GM19023 (cell line): ENCODE data around the gene CNTNAP1.

ENCODE experiments used
- ATAC-seq: cut with Tn5 transposase; IDR thresholded peaks from one replicate; pipeline ENCODE4 v1.9.1; 2021; ENCODE audit warnings: mild to moderate bottlenecking, moderate library complexity; ENCODE audit not compliant: unreplicated experiment

Gene CNTNAP1

GRCh38 chr17:42683407-42684034, 1.2 kb downstream of the CNTNAP1 start:
- ATAC-seq: no peak

- no peak for ATAC-seq
Observed at GRCh38 chr17:42684929-42685556, 2.7 kb downstream of the CNTNAP1 start.

- ATAC-seq: no peak
Observed at GRCh38 chr17:42685831-42686230, 3.5 kb downstream of the CNTNAP1 start.

GRCh38 chr17:42686520-42687128, 4.3 kb downstream of the CNTNAP1 start:
- no peak for ATAC-seq

- ATAC-seq: no peak
Observed at GRCh38 chr17:42687707-42688320, 5.5 kb downstream of the CNTNAP1 start.

GRCh38 chr17:42690596-42690995, 8.3 kb downstream of the CNTNAP1 start:
- ATAC-seq: no peak

GRCh38 chr17:42691021-42691545, 8.8 kb downstream of the CNTNAP1 start:
- ATAC-seq: no peak

GRCh38 chr17:42692489-42692888, 10.2 kb downstream of the CNTNAP1 start:
- ATAC-seq: no peak

- no peak for ATAC-seq
Observed at GRCh38 chr17:42694524-42694923, 12.2 kb downstream of the CNTNAP1 start.

GRCh38 chr17:42695500-42695899, 13.2 kb downstream of the CNTNAP1 start:
- no peak for ATAC-seq

GRCh38 chr17:42697108-42697811, 14.9 kb downstream of the CNTNAP1 start:
- no peak for ATAC-seq

- no peak for ATAC-seq
Observed at GRCh38 chr17:42698736-42699414, 16.5 kb downstream of the CNTNAP1 start.

- no peak for ATAC-seq
Observed at GRCh38 chr17:42699415-42699740, 17.0 kb downstream of the CNTNAP1 start.

- no peak for ATAC-seq
Observed at GRCh38 chr17:42700586-42701289, 18.4 kb downstream of the CNTNAP1 start.

GRCh38 chr17:42702446-42702845, 20.1 kb downstream of the CNTNAP1 start:
- no peak for ATAC-seq

- ATAC-seq: peak; percentile 16
Observed at GRCh38 chr17:42704490-42704836, 22.1 kb downstream of the CNTNAP1 start.

GRCh38 chr17:42704837-42705494, 22.6 kb downstream of the CNTNAP1 start:
- peak; percentile 74 for ATAC-seq

GRCh38 chr17:42706732-42707131, 24.4 kb downstream of the CNTNAP1 start:
- no peak for ATAC-seq

GRCh38 chr17:42708588-42708987, 26.3 kb downstream of the CNTNAP1 start:
- no peak for ATAC-seq

- ATAC-seq: no peak
Observed at GRCh38 chr17:42709561-42709960, 27.2 kb downstream of the CNTNAP1 start.
